GM18951 (cell line): ENCODE data around the gene UBE2K.
"Not testable (repeated sequence)": the region's sequence is repeated elsewhere in the genome, so short reads cannot be mapped to it uniquely, and the experiment has no call there.

ENCODE experiments used
- POLR2A ChIP-seq: IDR thresholded peaks from 4 replicates; pipeline ENCODE4 v1.6.1; 2011; ENCODE audit warnings: mild to moderate bottlenecking; ENCODE audit not compliant: insufficient read length, insufficient read depth; ENCODE audit errors: extremely low read depth
- in situ Hi-C: fragments of 300-500 bp; cut with MboI; formaldehyde crosslinking; loops from one replicate; pipeline ENCODE4 v1.12.0; 2022; ENCODE audit warnings: low sequenced_read_pairs, mixed read lengths, inconsistent platforms; ENCODE audit not compliant: unreplicated experiment

Gene UBE2K

DNA sequence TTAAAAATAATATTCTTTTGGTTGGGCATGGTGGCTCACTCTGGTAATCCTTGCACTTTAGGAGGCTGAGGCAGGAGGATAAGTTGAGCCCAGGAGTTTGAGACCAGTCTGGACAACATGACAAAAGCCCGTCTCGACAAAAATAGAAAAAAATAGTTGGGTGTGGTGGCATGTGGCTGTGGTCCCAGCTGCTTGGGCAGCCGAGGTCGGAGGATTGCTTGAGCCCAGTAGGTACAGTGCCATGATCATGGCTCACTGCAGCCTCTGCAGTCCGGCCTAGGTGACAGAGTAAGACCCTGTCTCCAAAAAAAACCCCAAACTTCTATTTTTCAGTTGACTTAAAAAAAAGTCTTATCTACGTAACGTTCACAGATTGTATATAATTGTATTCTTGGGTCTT, 23.9 kb downstream of the UBE2K start:
- in situ Hi-C loops = no loop called here
- no peak for TF ChIP-seq POLR2A

DNA sequence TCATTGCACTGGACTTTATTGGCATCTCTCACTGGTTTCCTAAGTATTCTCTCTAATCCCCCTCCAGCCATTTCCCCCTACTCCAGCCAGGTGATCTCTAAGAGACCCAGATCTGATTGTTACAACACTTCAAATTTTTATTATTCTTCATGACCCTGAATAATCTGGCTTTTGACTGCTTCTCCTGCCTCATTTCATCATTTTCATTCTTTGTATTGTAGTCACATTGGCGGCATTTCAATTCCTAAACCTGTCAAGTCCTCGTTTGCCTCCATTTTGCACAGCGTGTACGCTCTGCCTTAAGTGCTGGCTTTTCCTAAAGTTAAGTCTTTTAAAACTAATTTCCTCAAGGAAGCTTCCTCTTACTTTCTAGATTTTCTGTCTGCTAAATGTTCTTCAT, 31.6 kb downstream of the UBE2K start:
- in situ Hi-C loops = no loop called here
- no peak for TF ChIP-seq POLR2A

DNA sequence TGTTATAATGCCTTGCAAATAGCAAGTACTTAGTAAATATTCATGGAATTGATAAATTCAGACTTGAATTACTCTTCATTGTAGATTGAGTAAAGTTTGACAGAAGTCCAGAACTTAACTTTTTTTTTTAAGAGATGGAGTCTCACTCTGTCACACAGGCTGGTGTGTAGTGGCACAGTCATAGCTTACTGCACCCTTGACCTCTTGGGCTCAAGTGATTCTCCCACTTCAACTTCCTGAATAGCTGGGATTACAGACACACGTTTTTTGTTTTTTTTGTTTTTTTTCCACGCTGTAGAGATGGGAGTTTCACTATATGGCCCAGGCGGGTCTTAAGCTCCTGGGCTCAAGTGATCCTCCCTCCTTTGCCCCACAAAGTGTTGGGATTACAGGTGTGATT, 32.1 kb downstream of the UBE2K start:
- no peak for TF ChIP-seq POLR2A
- in situ Hi-C loops = no loop called here

DNA sequence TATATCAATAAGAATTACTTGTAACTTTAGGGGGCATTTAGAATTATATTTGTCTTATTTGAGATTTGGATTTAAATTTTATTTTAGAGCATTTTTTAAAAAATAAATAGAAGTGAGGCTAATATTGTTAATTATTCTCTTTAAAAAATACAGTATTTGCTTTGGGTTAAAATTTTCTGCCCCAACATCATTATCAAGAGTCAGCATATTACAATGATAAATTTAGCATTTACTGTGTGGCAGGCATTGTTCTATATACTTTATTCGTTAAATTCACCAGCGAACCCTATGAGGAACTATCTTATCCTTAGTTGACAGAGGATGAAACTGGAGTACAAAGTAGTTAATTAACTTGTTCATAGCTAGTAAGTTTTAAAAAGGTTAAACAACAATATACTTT, 34.0 kb downstream of the UBE2K start:
- in situ Hi-C loops = no loop called here
- no peak for TF ChIP-seq POLR2A

DNA sequence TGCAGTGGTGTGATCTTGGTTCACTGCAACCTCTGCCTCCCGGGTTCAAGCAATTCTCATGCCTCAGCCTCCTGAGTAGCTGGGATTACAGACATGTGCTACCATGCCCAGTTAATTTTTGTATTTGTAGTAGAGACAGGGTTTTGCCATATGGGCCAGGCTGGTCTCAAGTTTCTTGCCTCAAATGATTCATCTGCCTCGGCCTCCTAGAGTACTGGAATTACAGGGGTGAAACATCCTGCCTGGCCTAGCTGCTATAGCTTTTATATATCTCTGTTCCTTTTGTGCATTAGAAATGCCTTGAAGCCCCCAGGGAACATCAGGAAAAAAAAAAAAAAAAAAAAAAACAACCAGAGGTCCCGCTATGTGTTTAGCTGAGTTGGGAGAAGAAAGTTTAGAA, 34.8 kb downstream of the UBE2K start:
- TF ChIP-seq POLR2A = no peak

DNA sequence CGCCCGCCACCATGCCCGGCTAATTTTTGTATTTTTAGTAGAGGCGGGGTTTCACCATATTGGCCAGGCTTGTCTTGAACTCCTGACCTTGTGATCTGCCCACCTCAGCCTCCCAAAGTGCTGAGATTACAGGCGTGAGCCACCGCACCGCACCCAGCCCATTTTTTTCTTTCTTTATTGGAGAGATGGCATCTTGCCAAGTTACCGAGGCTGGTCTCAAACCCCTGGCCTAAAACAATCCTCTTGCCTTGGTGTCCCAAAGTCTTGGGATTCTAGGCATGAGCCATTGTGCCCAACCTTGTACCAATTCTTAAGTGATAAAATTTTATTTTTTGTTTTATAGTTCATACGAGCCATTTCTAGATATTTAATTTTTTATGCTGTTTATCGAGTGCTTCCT, 41.7 kb downstream of the UBE2K start:
- in situ Hi-C loops = not testable (repeated sequence)

More for the DNA sequence above, 34.8 kb downstream of the UBE2K start:
- in situ Hi-C loops = no loop called here

DNA sequence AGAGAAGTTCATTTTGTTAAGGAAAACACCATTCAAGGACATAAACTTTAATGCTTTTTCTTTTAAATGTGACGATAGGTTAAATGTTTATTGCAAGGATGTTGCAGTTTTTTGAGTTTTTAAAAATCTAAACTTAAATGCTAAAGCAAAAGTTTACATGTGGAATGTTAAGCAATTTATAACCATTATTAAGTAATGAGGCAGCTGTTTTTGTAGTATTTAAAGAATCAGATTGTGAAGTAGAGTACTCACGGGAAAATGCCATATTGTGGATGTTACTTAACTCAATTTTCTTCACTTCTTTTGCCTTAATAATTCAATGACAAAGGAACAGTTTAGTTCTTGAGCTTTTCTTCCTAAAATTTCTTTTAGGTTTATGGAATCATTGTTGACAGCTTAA, 43.5 kb downstream of the UBE2K start:
- in situ Hi-C loops = no loop called here
- TF ChIP-seq POLR2A = no peak

DNA sequence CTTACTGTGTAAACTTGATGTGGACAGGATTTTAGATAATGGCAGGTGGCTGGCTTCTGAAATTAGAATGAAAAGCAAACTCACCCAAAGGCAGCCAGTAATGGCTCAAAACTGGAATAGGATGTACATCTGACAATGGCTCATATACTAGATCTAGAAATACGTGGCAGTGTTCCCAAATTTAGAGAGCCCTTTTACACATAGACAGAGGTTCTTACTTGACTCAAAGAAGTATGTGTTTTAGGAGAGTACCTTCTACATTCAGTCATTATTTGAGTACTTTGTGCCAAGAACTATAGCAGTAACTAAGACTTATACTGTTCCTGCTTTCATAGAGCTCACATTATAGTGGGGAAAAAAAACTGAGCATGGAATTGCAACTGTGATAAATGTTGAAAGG, 48.0 kb downstream of the UBE2K start:
- TF ChIP-seq POLR2A = no peak

DNA sequence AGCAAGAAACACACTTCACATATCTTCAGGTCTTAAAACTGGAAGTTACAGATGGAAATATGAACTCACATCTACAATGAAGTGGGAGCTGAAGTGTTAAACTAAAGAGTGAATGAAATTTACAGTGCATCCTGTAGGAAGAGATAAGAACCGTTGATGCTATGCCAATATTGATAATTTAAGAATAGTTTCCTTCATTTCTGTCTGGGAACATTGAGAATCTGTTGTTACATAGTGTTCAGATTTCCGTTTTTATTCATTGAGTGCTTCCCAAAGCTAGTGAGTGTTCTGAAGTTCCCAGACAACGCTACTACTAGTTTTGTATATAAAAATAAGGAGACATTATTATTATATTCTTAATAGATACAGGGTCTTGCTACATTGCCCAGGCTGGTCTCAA, 52.3 kb downstream of the UBE2K start:
- in situ Hi-C loops = no loop called here
- no peak for TF ChIP-seq POLR2A

More for the DNA sequence above, 48.0 kb downstream of the UBE2K start:
- in situ Hi-C loops = no loop called here

DNA sequence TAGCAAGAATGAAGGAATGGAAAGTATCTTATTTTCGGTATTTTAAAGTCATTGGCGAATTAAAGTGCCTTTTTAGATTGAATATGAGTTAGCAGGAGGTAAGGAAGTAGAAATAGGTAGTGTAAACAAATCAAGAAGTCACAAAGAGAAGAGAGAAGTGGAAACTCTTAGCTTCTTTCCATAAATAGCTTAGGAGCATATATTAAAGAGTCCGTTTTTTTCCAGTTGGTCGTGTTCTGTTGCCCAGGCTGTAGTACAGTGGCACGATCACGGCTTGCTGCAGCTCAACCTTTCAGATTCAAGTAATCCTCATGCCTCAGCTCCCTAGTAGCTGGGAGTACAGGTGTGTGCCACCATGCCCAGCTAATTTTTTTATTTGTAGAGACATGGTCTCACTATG, 56.4 kb downstream of the UBE2K start:
- no peak for TF ChIP-seq POLR2A
- in situ Hi-C loops = no loop called here

DNA sequence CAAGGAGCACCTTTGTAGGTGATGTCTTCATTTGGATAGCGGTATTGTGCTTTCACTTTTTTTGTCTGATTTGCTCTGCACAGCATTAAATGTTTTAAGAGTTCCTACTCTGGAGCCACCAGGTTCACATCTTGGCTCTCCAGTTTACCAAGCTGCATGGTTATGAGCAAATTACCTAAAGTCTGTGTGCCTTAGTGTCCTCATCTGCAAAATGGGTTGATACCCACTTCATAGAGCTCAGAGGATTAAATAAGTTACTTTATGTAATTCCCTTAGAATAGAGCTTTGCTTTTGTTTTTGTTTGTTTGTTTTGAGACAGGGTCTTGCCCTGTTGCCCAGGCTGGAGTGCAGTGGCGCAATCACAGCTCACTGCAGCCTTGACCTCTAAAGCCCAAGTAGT, 58.2 kb downstream of the UBE2K start:
- no peak for TF ChIP-seq POLR2A

DNA sequence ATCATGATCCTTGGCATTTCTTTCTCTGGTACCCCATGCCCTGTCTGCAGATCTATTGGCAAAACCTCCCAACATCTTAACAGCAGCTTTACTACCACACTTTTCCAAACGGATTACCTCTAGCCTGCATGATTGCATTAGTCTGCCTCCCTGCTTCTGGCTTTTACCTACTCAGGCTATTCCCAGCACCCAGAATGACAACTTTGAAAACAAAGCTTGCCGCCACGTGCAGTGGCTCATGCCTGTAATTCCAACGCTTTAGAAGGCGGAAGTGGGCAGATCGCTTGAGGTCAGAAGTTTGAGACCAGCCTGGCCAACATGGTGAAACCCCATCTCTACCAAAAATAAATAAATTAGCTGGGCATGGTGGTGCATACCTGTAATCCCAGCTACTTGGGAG, 60.2 kb downstream of the UBE2K start:
- in situ Hi-C loops = no loop called here
- TF ChIP-seq POLR2A = no peak

More for the DNA sequence above, 58.2 kb downstream of the UBE2K start:
- in situ Hi-C loops = no loop called here

DNA sequence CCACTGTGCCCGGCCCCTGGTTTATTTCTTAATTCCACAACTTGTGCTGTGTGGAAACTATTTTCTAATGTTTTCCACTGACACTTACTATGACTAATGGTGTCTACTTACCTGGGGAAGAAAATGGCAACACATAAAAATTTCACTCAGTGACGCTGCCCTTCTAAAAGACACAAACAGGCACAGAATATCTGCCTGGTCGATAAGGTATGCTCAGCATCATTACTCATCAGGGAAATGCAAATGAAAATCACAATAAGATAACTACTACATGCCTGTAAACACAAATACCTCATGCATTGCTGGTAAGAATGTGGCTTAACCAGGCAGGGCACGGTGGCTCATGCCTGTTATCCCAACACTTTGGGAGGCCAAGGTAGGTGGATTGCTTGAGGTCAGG, 61.6 kb downstream of the UBE2K start:
- TF ChIP-seq POLR2A = no peak
- in situ Hi-C loops = no loop called here

DNA sequence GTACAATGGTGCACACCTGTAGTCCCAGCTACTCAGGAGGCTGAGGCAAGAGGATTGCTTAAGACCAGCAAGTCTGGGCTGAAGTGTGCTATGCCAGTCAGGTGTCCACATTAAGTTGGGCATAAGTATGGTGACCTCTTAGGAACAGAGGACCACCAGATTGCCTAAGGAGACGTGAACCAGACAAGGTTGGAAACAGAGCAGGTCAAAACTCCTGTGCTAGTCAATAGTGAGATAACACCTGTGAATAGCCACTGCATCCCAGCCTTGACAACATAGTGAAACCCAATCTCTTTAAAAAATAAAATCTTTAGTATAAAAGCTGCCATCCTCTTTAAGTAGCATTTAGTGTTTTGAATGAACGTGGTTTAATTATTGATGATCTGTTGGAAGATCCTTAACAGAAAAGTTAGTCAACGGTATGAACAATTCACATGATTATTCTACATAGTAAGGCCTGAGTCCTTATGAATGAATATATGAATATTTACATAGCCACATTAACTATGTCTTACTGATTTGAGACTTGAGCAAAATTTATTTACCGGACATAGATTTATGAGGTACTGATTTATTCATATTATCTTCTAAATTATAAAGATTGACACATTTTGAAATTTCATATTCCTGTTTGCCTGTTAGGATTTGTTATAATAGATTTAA, 63.2 kb downstream of the UBE2K start:
- in situ Hi-C loops = no loop called here
- no peak for TF ChIP-seq POLR2A
